GM06990 (cell line): Measurements from ENCODE around the gene DCAF5.

Experiments
- DNase-seq: peaks from one replicate; pipeline ENCODE4 v3.0.0-alpha.2; 2011; ENCODE audit not compliant: insufficient read length; ENCODE audit errors: extremely low read depth
- H3K27me3 ChIP-seq: replicated peaks from 2 replicates; pipeline ENCODE4 v1.6.0; 2011; ENCODE audit warnings: low read length; ENCODE audit not compliant: control insufficient read depth, insufficient read depth
- H3K36me3 ChIP-seq: 2 replicates; pipeline ENCODE4 v1.5.1; 2011; ENCODE audit warnings: low read length; ENCODE audit not compliant: control insufficient read depth, insufficient read depth
- H3K4me3 ChIP-seq: replicated peaks from 2 replicates; pipeline ENCODE4 v1.5.1; 2011; ENCODE audit warnings: low read depth, mild to moderate bottlenecking, control low read depth, low read length
- CTCF ChIP-seq: IDR thresholded peaks from 2 replicates; pipeline ENCODE4 v1.5.1; 2011; ENCODE audit warnings: low read length, control low read depth, mild to moderate bottlenecking, inconsistent platforms; ENCODE audit not compliant: insufficient read depth, poor library complexity, severe bottlenecking

The DCAF5 gene

GRCh38 chr14:69090187-69090789, 62.6 kb downstream of the DCAF5 start:
- no peak for DNase-seq
- no peak overlapping the region for H3K4me3 ChIP-seq
- H3K36me3 ChIP-seq: peaks cover 6% of the 10 kb centered on the region
- no peaks in the 10 kb centered on the region for H3K27me3 ChIP-seq
- peak; percentile 78 for TF ChIP-seq CTCF

- Histone ChIP-seq H3K27me3 (no peaks in the 10 kb centered on the region), H3K4me3 (no peak overlapping the region), H3K36me3 (peaks cover 7% of the 10 kb centered on the region)
- no peak for DNase-seq
- no peak for TF ChIP-seq CTCF
Measured at GRCh38 chr14:69089046-69089445, 63.9 kb downstream of the DCAF5 start.

- DNase-seq: no peak
- Histone ChIP-seq H3K4me3 (no peak overlapping the region), H3K27me3 (no peaks in the 10 kb centered on the region), H3K36me3 (peaks cover 7% of the 10 kb centered on the region)
- no peak for TF ChIP-seq CTCF
Measured at GRCh38 chr14:69088586-69088985, 64.3 kb downstream of the DCAF5 start.

- Histone ChIP-seq H3K36me3 (peaks cover 7% of the 10 kb centered on the region), H3K4me3 (no peak overlapping the region), H3K27me3 (no peaks in the 10 kb centered on the region)
- no peak for DNase-seq
- TF ChIP-seq CTCF: no peak
Measured at GRCh38 chr14:69087061-69087461, 65.9 kb downstream of the DCAF5 start.

GRCh38 chr14:69086537-69086936, 66.4 kb downstream of the DCAF5 start:
- Histone ChIP-seq H3K27me3 (no peaks in the 10 kb centered on the region), H3K4me3 (no peak overlapping the region), H3K36me3 (peaks cover 5% of the 10 kb centered on the region)
- no peak for DNase-seq
- TF ChIP-seq CTCF: no peak

DNA sequence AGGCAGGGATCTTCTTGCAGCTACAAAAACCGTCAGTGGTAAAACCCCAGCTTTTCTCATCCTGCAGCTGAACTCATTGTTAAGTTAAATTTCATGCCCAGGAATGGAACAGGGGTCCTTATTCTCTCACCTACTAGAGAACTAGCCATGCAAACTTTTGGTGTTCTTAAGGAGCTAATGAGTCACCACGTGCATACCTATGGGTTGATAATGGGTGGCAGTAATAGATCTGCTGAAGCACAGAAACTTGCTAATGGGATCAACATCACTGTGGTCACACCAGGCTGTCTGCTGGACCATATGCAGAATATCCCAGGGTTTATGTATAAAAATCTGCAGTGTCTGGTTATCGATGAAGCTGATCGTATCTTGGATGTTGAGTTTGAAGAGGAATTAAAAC, 68.9 kb downstream of the DCAF5 start:
- H3K36me3 ChIP-seq: peaks cover 2% of the 10 kb centered on the region; the same call in 1 of the 2 replicates
- H3K27me3 ChIP-seq: no peaks in the 10 kb centered on the region
- H3K4me3 ChIP-seq: no peak overlapping the region
- no peak for TF ChIP-seq CTCF
- no peak for DNase-seq
